Spleen (tissue), 7 donors: Measurements from ENCODE around the gene BAHCC1.

ENCODE experiments used
- CTCF ChIP-seq, 11 experiments: fragments of 200-600 bp in 7 of 11; fragments of 450-650 bp in 4 of 11; sonication (generic) in 4 of 11; IDR thresholded peaks in 8 of 11; conservative IDR thresholded peaks in 3 of 11; 1 replicate in 7 of 11; 2 replicates in 4 of 11; pipeline versions ENCODE4 v1.4.0 to v1.8.0; 2016 to 2021; ENCODE audit warnings: antibody characterized with exemption in 11 of 11, inconsistent platforms in 4 of 11, mild to moderate bottlenecking in 1 of 11
- POLR2AphosphoS5 ChIP-seq, 3 donors: sonication (generic); formaldehyde crosslinking; IDR thresholded peaks; one replicate each; pipeline ENCODE4 v1.5.1; 2017; ENCODE audit warnings: antibody characterized with exemption in 3 of 3
- donor health status: DM: no; HTN: no; CAD: no; lungs with moderate emphysema.
- donor health status: DM: no; HTN: no; CAD: no.
- donor health status: DM: no; HTN: no; CAD: no.

- TF ChIP-seq CTCF (IDR thresholded peaks at IDR 0.05 in 8 of 11, conservative IDR thresholded peaks at IDR 0.05 in 3 of 11), result no peak
- peak in 2 of 3 donors; percentile 53 for TF ChIP-seq POLR2AphosphoS5 (IDR thresholded peaks at IDR 0.05)
These were observed 5.1 kb downstream of the BAHCC1 start for GRCh38 chr17:81400154-81400977.
